Immature natural killer cell (primary cell): ENCODE data around the gene DPP6. TPM values are rescaled to one million over a fixed set of nuclear protein-coding genes. Genes with fewer than 3 reads are reported as not detected.

Experiments used
- DNase-seq, 3 donors: peaks; one replicate each; pipeline ENCODE4 v3.0.0; 2022; ENCODE audit warnings: mixed read lengths in 1 of 3
- H3K27ac Mint-ChIP-seq, 6 donors: one replicate each; pipeline ENCODE4 v1.8.0; 2020; ENCODE audit warnings: mixed read lengths in 6 of 6, mild to moderate bottlenecking in 5 of 6, inconsistent platforms in 4 of 6, moderate library complexity in 3 of 6
- H3K27me3 Mint-ChIP-seq, 3 donors: one replicate each; pipeline ENCODE4 v1.8.0; 2020 to 2021; ENCODE audit warnings: low read depth in 3 of 3, mild to moderate bottlenecking in 3 of 3, mixed read lengths in 3 of 3, moderate library complexity in 3 of 3, inconsistent platforms in 1 of 3
- H3K36me3 Mint-ChIP-seq, 3 donors: one replicate each; pipeline ENCODE4 v1.8.0; 2020; ENCODE audit warnings: mixed read lengths in 3 of 3, inconsistent platforms in 2 of 3, mild to moderate bottlenecking in 2 of 3
- H3K4me1 Mint-ChIP-seq, 2 donors: one replicate each; pipeline ENCODE4 v1.8.0; 2020; ENCODE audit warnings: inconsistent platforms in 2 of 2, mild to moderate bottlenecking in 2 of 2, mixed read lengths in 2 of 2, moderate library complexity in 1 of 2
- H3K4me3 Mint-ChIP-seq, 5 donors: one replicate each; pipeline ENCODE4 v1.8.0; 2020; ENCODE audit warnings: mild to moderate bottlenecking in 5 of 5, mixed read lengths in 5 of 5, inconsistent platforms in 3 of 5, moderate library complexity in 3 of 5
- H3K9me3 Mint-ChIP-seq, 6 donors: one replicate each; pipeline ENCODE4 v1.8.0; 2020; ENCODE audit warnings: mild to moderate bottlenecking in 6 of 6, mixed read lengths in 6 of 6, inconsistent platforms in 4 of 6, moderate library complexity in 3 of 6
- polyA plus RNA-seq, 3 donors: library from polyadenylated mRNA; unstranded; fragments of 300-500 nt; fragmentation: Illumina TruSeq; gene quantifications; one replicate each; pipeline ENCODE4 v1.2.3, GENCODE V29; 2021

DPP6 gene
- polyA plus RNA-seq, 3 donors from 2014 or later: not detected

- no peak for DNase-seq
- peaks cover 0 to 25% (median 7%) of the 10 kb centered on the region in 6 donors for H3K9me3 Mint-ChIP-seq
- no peak overlapping the region for H3K27ac Mint-ChIP-seq
- H3K4me3 Mint-ChIP-seq: no peak overlapping the region
- peaks cover 0 to 2% (median 0%) of the 10 kb centered on the region in 3 donors for H3K27me3 Mint-ChIP-seq
- no peaks in the 10 kb centered on the region for H3K4me1 Mint-ChIP-seq
- no peaks in the 10 kb centered on the region for H3K36me3 Mint-ChIP-seq
Measured at GRCh38 chr7:154613811-154614210, 561.6 kb downstream of the DPP6 start.

GRCh38 chr7:154620141-154620755 lies 568.0 kb downstream of the DPP6 start:
- no peak overlapping the region for H3K27ac Mint-ChIP-seq
- H3K4me1 Mint-ChIP-seq: no peaks in the 10 kb centered on the region
- H3K4me3 Mint-ChIP-seq: no peak overlapping the region
- H3K36me3 Mint-ChIP-seq: no peaks in the 10 kb centered on the region
- peaks cover 0 to 35% (median 5%) of the 10 kb centered on the region in 6 donors for H3K9me3 Mint-ChIP-seq
- DNase-seq: no peak
- peaks cover 0 to 3% (median 0%) of the 10 kb centered on the region in 3 donors for H3K27me3 Mint-ChIP-seq

- Mint-ChIP-seq H3K36me3 (no peaks in the 10 kb centered on the region), H3K9me3 (peaks cover 0 to 43% (median 6%) of the 10 kb centered on the region in 6 donors), H3K27ac (no peak overlapping the region), H3K4me1 (no peaks in the 10 kb centered on the region), H3K4me3 (no peak overlapping the region), H3K27me3 (peaks cover 0 to 2% (median 0%) of the 10 kb centered on the region in 3 donors)
- DNase-seq: no peak
Measured at GRCh38 chr7:154623399-154623798, 571.2 kb downstream of the DPP6 start.

- Mint-ChIP-seq H3K36me3 (no peaks in the 10 kb centered on the region), H3K27me3 (no peaks in the 10 kb centered on the region), H3K4me1 (no peaks in the 10 kb centered on the region), H3K9me3 (peaks cover 8 to 53% (median 12%) of the 10 kb centered on the region in 6 donors), H3K4me3 (no peak overlapping the region), H3K27ac (no peak overlapping the region)
- no peak for DNase-seq
Measured at GRCh38 chr7:154627646-154628290, 575.6 kb downstream of the DPP6 start.

- H3K36me3 Mint-ChIP-seq: no peaks in the 10 kb centered on the region
- H3K4me1 Mint-ChIP-seq: no peaks in the 10 kb centered on the region
- H3K27me3 Mint-ChIP-seq: no peaks in the 10 kb centered on the region
- no peak for DNase-seq
- H3K4me3 Mint-ChIP-seq: no peak overlapping the region
- peaks cover 7 to 53% (median 12%) of the 10 kb centered on the region in 6 donors for H3K9me3 Mint-ChIP-seq
- H3K27ac Mint-ChIP-seq: no peak overlapping the region
Measured at GRCh38 chr7:154628556-154628955, 576.4 kb downstream of the DPP6 start.

- DNase-seq: no peak
- Mint-ChIP-seq H3K27ac (no peak overlapping the region), H3K4me3 (no peak overlapping the region)
Measured at GRCh38 chr7:154631162-154631561, 579.0 kb downstream of the DPP6 start.

GRCh38 chr7:154633641-154634040 lies 581.4 kb downstream of the DPP6 start:
- Mint-ChIP-seq H3K4me1 (no peaks in the 10 kb centered on the region), H3K9me3 (peaks cover 4 to 48% (median 17%) of the 10 kb centered on the region in 6 donors), H3K36me3 (no peaks in the 10 kb centered on the region), H3K27ac (no peak overlapping the region), H3K27me3 (no peaks in the 10 kb centered on the region), H3K4me3 (no peak overlapping the region)
- no peak for DNase-seq

More at GRCh38 chr7:154631162-154631561, 579.0 kb downstream of the DPP6 start:
- Mint-ChIP-seq H3K9me3 (peaks cover 7 to 43% (median 17%) of the 10 kb centered on the region in 6 donors), H3K27me3 (no peaks in the 10 kb centered on the region), H3K36me3 (no peaks in the 10 kb centered on the region), H3K4me1 (no peaks in the 10 kb centered on the region)

- Mint-ChIP-seq H3K27me3 (no peaks in the 10 kb centered on the region), H3K4me1 (no peaks in the 10 kb centered on the region), H3K4me3 (no peak overlapping the region), H3K27ac (no peak overlapping the region), H3K9me3 (peaks cover 2 to 26% (median 8%) of the 10 kb centered on the region in 6 donors), H3K36me3 (no peaks in the 10 kb centered on the region)
- DNase-seq: no peak
Measured at GRCh38 chr7:154638286-154638685, 586.1 kb downstream of the DPP6 start.

GRCh38 chr7:154640266-154640865 lies 588.2 kb downstream of the DPP6 start:
- Mint-ChIP-seq H3K27me3 (no peaks in the 10 kb centered on the region), H3K27ac (no peak overlapping the region), H3K9me3 (peaks cover 2 to 33% (median 12%) of the 10 kb centered on the region in 6 donors), H3K4me1 (no peaks in the 10 kb centered on the region), H3K36me3 (no peaks in the 10 kb centered on the region), H3K4me3 (no peak overlapping the region)
- DNase-seq: no peak

- Mint-ChIP-seq H3K9me3 (peaks cover under 1 to 29% (median 12%) of the 10 kb centered on the region in 6 donors), H3K27ac (no peak overlapping the region), H3K4me1 (no peaks in the 10 kb centered on the region), H3K36me3 (no peaks in the 10 kb centered on the region), H3K27me3 (no peaks in the 10 kb centered on the region), H3K4me3 (no peak overlapping the region)
- no peak for DNase-seq
Measured at GRCh38 chr7:154640917-154641316, 588.7 kb downstream of the DPP6 start.

- Mint-ChIP-seq H3K36me3 (no peaks in the 10 kb centered on the region), H3K27ac (no peak overlapping the region), H3K27me3 (peaks cover 0 to 3% (median 0%) of the 10 kb centered on the region in 3 donors), H3K9me3 (peaks cover 7 to 26% (median 11%) of the 10 kb centered on the region in 6 donors), H3K4me1 (no peaks in the 10 kb centered on the region), H3K4me3 (no peak overlapping the region)
- no peak for DNase-seq
Measured at GRCh38 chr7:154644366-154644765, 592.2 kb downstream of the DPP6 start.

GRCh38 chr7:154646126-154647013 lies 594.2 kb downstream of the DPP6 start:
- Mint-ChIP-seq H3K36me3 (no peaks in the 10 kb centered on the region), H3K4me1 (no peaks in the 10 kb centered on the region), H3K27me3 (peaks cover 0 to 3% (median 2%) of the 10 kb centered on the region in 3 donors), H3K9me3 (peaks cover 8 to 38% (median 15%) of the 10 kb centered on the region in 6 donors), H3K4me3 (no peak overlapping the region), H3K27ac (no peak overlapping the region)
- no peak for DNase-seq

- Mint-ChIP-seq H3K27ac (no peak overlapping the region), H3K9me3 (peaks cover 9 to 43% (median 16%) of the 10 kb centered on the region in 6 donors), H3K4me3 (no peak overlapping the region), H3K36me3 (no peaks in the 10 kb centered on the region), H3K4me1 (no peaks in the 10 kb centered on the region), H3K27me3 (peaks cover 1 to 3% (median 2%) of the 10 kb centered on the region in 3 donors)
- DNase-seq: no peak
Measured at GRCh38 chr7:154647625-154648024, 595.4 kb downstream of the DPP6 start.
